Glutamatergic neuron (in vitro differentiated cells): ENCODE measurements around the gene CYSTM1. TPM values are rescaled to one million over a fixed set of nuclear protein-coding genes. Genes with fewer than 3 reads are reported as not detected.
A peak's percentile ranks its signal among the peaks of the same experiment; 100 is the strongest.

Experiments
- DNase-seq: peaks from one replicate; pipeline ENCODE4 v3.0.0; 2022
- H3K27ac Mint-ChIP-seq: one replicate; pipeline ENCODE4 v1.8.0; 2020; ENCODE audit warnings: mild to moderate bottlenecking, mixed read lengths, inconsistent platforms; ENCODE audit not compliant: unreplicated experiment
- H3K27me3 Mint-ChIP-seq: one replicate; pipeline ENCODE4 v1.8.0; 2020; ENCODE audit warnings: mild to moderate bottlenecking, moderate library complexity, mixed read lengths, inconsistent platforms; ENCODE audit not compliant: unreplicated experiment
- H3K36me3 Mint-ChIP-seq: one replicate; pipeline ENCODE4 v1.8.0; 2020; ENCODE audit warnings: mild to moderate bottlenecking, mixed read lengths, inconsistent platforms; ENCODE audit not compliant: unreplicated experiment
- H3K4me1 Mint-ChIP-seq: one replicate; pipeline ENCODE4 v1.8.0; 2020; ENCODE audit warnings: mild to moderate bottlenecking, low read depth, mixed read lengths, inconsistent platforms; ENCODE audit not compliant: unreplicated experiment
- H3K4me3 Mint-ChIP-seq: one replicate; pipeline ENCODE4 v1.8.0; 2020; ENCODE audit warnings: mild to moderate bottlenecking, mixed read lengths, inconsistent platforms; ENCODE audit not compliant: unreplicated experiment
- H3K9me3 Mint-ChIP-seq: one replicate; pipeline ENCODE4 v1.8.0; 2020; ENCODE audit warnings: mild to moderate bottlenecking, moderate library complexity, mixed read lengths, inconsistent platforms; ENCODE audit not compliant: unreplicated experiment
- total RNA-seq: library from RNA; stranded (reverse); fragmentation: NEBNext Ultra II Directional; extraction: Animal tissue kit (Norgen Biotek cat#: 25700); gene quantifications from one replicate; pipeline ENCODE4 v1.2.1, GENCODE V29; 2021; ENCODE audit not compliant: unreplicated experiment
- TF ChIP-seq, protein P1 (sequence below): fragments of 200-600 bp; sonication (generic); IDR thresholded peaks from one replicate; pipeline ENCODE4 v1.5.0; 2021; ENCODE audit not compliant: partially characterized antibody, unreplicated experiment

The CYSTM1 gene
- total RNA-seq, 1 donor from 2014 or later = 37.4 TPM

DNA sequence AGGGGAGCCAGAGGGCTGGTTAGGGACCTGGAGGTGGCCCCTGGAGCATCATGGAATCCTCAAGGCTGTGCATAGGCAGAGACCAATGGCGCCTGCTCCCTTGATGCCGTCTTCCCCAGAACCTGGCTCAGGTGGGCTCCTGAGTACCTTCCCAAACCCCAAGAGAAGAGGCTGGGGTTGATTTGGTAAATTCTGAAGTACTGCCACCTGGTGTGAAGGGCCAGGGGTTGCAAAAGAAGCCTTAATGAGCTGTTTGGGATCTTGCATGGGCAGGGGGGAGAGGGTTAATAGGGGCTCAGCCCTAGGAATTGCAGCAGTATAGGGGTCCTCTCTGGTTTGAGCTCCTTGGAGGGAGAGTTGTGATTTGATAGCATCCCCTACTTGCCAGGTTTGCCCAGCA is 52.1 kb downstream of the CYSTM1 start:
- Mint-ChIP-seq H3K27ac (no peak overlapping the region), H3K4me3 (no peak overlapping the region), H3K9me3 (peaks cover 3% of the 10 kb centered on the region), H3K27me3 (peaks cover 4% of the 10 kb centered on the region), H3K36me3 (peaks cover 6% of the 10 kb centered on the region), H3K4me1 (peaks cover 4% of the 10 kb centered on the region)
- no peak for DNase-seq
- TF ChIP-seq, protein P1, sequence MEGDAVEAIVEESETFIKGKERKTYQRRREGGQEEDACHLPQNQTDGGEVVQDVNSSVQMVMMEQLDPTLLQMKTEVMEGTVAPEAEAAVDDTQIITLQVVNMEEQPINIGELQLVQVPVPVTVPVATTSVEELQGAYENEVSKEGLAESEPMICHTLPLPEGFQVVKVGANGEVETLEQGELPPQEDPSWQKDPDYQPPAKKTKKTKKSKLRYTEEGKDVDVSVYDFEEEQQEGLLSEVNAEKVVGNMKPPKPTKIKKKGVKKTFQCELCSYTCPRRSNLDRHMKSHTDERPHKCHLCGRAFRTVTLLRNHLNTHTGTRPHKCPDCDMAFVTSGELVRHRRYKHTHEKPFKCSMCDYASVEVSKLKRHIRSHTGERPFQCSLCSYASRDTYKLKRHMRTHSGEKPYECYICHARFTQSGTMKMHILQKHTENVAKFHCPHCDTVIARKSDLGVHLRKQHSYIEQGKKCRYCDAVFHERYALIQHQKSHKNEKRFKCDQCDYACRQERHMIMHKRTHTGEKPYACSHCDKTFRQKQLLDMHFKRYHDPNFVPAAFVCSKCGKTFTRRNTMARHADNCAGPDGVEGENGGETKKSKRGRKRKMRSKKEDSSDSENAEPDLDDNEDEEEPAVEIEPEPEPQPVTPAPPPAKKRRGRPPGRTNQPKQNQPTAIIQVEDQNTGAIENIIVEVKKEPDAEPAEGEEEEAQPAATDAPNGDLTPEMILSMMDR = no peak

- Mint-ChIP-seq H3K4me1 (peaks cover 4% of the 10 kb centered on the region), H3K9me3 (peaks cover 3% of the 10 kb centered on the region), H3K4me3 (no peak overlapping the region), H3K27ac (no peak overlapping the region), H3K27me3 (peaks cover 2% of the 10 kb centered on the region), H3K36me3 (peaks cover 9% of the 10 kb centered on the region)
- TF ChIP-seq, protein P1 = no peak
- DNase-seq = no peak
Measured at GRCh38 chr5:140228364-140228837, 53.4 kb downstream of the CYSTM1 start.

- H3K4me1 Mint-ChIP-seq = peaks cover 4% of the 10 kb centered on the region
- DNase-seq = no peak
- H3K9me3 Mint-ChIP-seq = no peaks in the 10 kb centered on the region
- TF ChIP-seq, protein P1 = no peak
- no peak overlapping the region for H3K4me3 Mint-ChIP-seq
- peak overlapping the region; percentile 69 for H3K27ac Mint-ChIP-seq
- no peaks in the 10 kb centered on the region for H3K27me3 Mint-ChIP-seq
- H3K36me3 Mint-ChIP-seq = peaks cover 6% of the 10 kb centered on the region
Measured at GRCh38 chr5:140230373-140230772, 55.4 kb downstream of the CYSTM1 start.

- H3K36me3 Mint-ChIP-seq = peaks cover 6% of the 10 kb centered on the region
- H3K4me3 Mint-ChIP-seq = no peak overlapping the region
- no peaks in the 10 kb centered on the region for H3K9me3 Mint-ChIP-seq
- TF ChIP-seq, protein P1 = no peak
- peaks cover 3% of the 10 kb centered on the region for H3K4me1 Mint-ChIP-seq
- H3K27me3 Mint-ChIP-seq = no peaks in the 10 kb centered on the region
- DNase-seq = no peak
- no peak overlapping the region for H3K27ac Mint-ChIP-seq
Measured at GRCh38 chr5:140232731-140233130, 57.7 kb downstream of the CYSTM1 start.

DNA sequence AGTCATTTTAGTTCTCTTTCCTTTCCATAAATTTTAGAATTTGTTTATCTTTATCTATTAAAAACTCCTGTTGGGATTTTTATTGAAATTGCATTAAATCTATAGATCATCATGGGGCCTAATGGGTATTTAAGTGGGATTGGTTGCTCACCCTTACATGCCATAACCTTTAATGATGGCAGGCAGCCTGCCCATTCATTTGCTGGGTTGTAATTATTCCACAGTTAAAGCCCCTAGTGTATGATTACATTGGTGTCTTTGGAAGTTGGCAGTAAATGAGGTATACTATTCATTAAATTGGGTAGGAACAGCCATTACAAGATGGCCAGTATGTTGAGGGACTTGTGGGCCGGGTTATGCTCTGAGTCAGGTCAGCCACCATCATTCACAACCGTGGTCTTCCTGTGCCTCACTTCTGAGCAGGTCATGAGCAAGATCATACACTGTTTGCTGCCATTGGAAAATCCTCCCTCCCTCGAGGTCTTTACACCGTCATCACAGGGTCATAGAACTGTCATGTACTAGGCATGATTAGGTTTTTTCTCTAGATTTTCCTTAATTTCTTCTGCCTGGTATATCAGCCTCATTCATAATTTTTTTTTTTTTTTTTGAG is 59.5 kb downstream of the CYSTM1 start:
- no peak overlapping the region for H3K4me3 Mint-ChIP-seq
- TF ChIP-seq, protein P1 = no peak
- H3K9me3 Mint-ChIP-seq = peaks cover 2% of the 10 kb centered on the region
- H3K27me3 Mint-ChIP-seq = peaks cover 3% of the 10 kb centered on the region
- no peak overlapping the region for H3K27ac Mint-ChIP-seq
- no peak for DNase-seq
- H3K4me1 Mint-ChIP-seq = peaks cover 3% of the 10 kb centered on the region
- H3K36me3 Mint-ChIP-seq = peaks cover 6% of the 10 kb centered on the region
